Thyroid gland (tissue), 4 donors: Measurements from ENCODE around the gene SHISAL1.
"Not testable (repeated sequence)": the region's sequence is repeated elsewhere in the genome, so short reads cannot be mapped to it uniquely, and the experiment has no call there.

Source experiments
- CTCF ChIP-seq, 6 experiments: fragments of 200-600 bp in 3 of 6; fragments of 450-650 bp in 3 of 6; sonication (generic) in 3 of 6; IDR thresholded peaks; one replicate each; pipeline ENCODE4 v1.5.1; 2016 to 2019; ENCODE audit warnings: antibody characterized with exemption in 6 of 6, mild to moderate bottlenecking in 2 of 6, inconsistent platforms in 1 of 6, moderate library complexity in 1 of 6
- POLR2A ChIP-seq, 2 donors: fragments of 450-650 bp; IDR thresholded peaks; one replicate each; pipeline ENCODE4 v1.6.1; 2017; ENCODE audit warnings: antibody characterized with exemption in 2 of 2, mild to moderate bottlenecking in 2 of 2, moderate library complexity in 1 of 2

GRCh38 chr22:44302363-44302762 lies 10.4 kb downstream of the SHISAL1 start:
- TF ChIP-seq CTCF, POLR2A (IDR thresholded peaks at IDR 0.05): not testable (repeated sequence)
